Mesenchymal stem cell (in vitro differentiated cells and primary cell): ENCODE data around the gene TTLL9.
"Not testable (repeated sequence)": the region's sequence is repeated elsewhere in the genome, so short reads cannot be mapped to it uniquely, and the experiment has no call there.

ENCODE experiments used
- DNase-seq: peaks from one replicate; pipeline ENCODE4 v3.0.0-alpha.2; 2013
- H2AFZ ChIP-seq: one replicate; pipeline ENCODE4 v1.6.1; 2013; ENCODE audit warnings: low read depth, mild to moderate bottlenecking, control low read depth, inconsistent platforms, low read length, moderate library complexity
- H2AK5ac ChIP-seq: 2 replicates; pipeline ENCODE4 v1.6.1; 2013; ENCODE audit warnings: low read length, moderate library complexity, mild to moderate bottlenecking, inconsistent platforms; ENCODE audit not compliant: severe bottlenecking
- H2BK120ac ChIP-seq: one replicate; pipeline ENCODE4 v1.6.1; 2013; ENCODE audit warnings: low read depth, mild to moderate bottlenecking, inconsistent platforms, low read length, moderate library complexity
- H2BK12ac ChIP-seq, 2 experiments: one replicate each; pipeline ENCODE4 v1.6.1; 2013; ENCODE audit warnings: inconsistent platforms in 2 of 2, low read length in 2 of 2, mild to moderate bottlenecking in 2 of 2, moderate library complexity in 2 of 2, control low read depth in 1 of 2
- H2BK15ac ChIP-seq: one replicate; pipeline ENCODE4 v1.6.1; 2013; ENCODE audit warnings: mild to moderate bottlenecking, low read depth, inconsistent platforms; ENCODE audit not compliant: poor library complexity, severe bottlenecking
- H2BK5ac ChIP-seq: 2 replicates; pipeline ENCODE4 v1.6.1; 2013; ENCODE audit warnings: low read depth, mild to moderate bottlenecking, low read length, control low read depth, inconsistent platforms; ENCODE audit not compliant: poor library complexity, severe bottlenecking
- H3K14ac ChIP-seq, 2 experiments: one replicate each; pipeline ENCODE4 v1.6.1; 2013; ENCODE audit warnings: inconsistent platforms in 2 of 2, low read length in 2 of 2, control low read depth in 1 of 2, mild to moderate bottlenecking in 1 of 2, moderate library complexity in 1 of 2
- H3K18ac ChIP-seq, 2 experiments: one replicate each; pipeline ENCODE4 v1.6.1; 2013; ENCODE audit warnings: inconsistent platforms in 2 of 2, low read length in 2 of 2, control low read depth in 1 of 2, low read depth in 1 of 2, mild to moderate bottlenecking in 1 of 2
- H3K23ac ChIP-seq, 2 experiments: one replicate each; pipeline ENCODE4 v1.6.1; 2013; ENCODE audit warnings: inconsistent platforms in 2 of 2, low read length in 2 of 2, mild to moderate bottlenecking in 2 of 2, moderate library complexity in 2 of 2, control low read depth in 1 of 2
- H3K27ac ChIP-seq: 2 replicates; pipeline ENCODE4 v1.5.1; 2013; ENCODE audit warnings: mild to moderate bottlenecking, moderate library complexity, low read length, control low read depth, inconsistent platforms; ENCODE audit not compliant: poor library complexity, severe bottlenecking
- H3K27me3 ChIP-seq, 2 experiments: 2 replicates each; pipeline versions ENCODE4 v1.6.1 to v1.7.0; 2013; ENCODE audit warnings: low read length in 2 of 2, mild to moderate bottlenecking in 2 of 2, moderate library complexity in 2 of 2, control low read depth in 1 of 2, inconsistent platforms in 1 of 2; ENCODE audit not compliant: control insufficient read depth in 1 of 2, insufficient read depth in 1 of 2
- H3K36me3 ChIP-seq, 2 experiments: 2 replicates each; pipeline versions ENCODE4 v1.6.1 to v1.7.0; 2013; ENCODE audit warnings: low read length in 2 of 2, control low read depth in 1 of 2, inconsistent platforms in 1 of 2, low read depth in 1 of 2, mild to moderate bottlenecking in 1 of 2; ENCODE audit not compliant: insufficient read depth in 2 of 2, control insufficient read depth in 1 of 2
- H3K4ac ChIP-seq, 2 experiments: one replicate each; pipeline ENCODE4 v1.6.1; 2013; ENCODE audit warnings: inconsistent platforms in 2 of 2, low read length in 2 of 2, mild to moderate bottlenecking in 2 of 2, moderate library complexity in 2 of 2, control low read depth in 1 of 2, low read depth in 1 of 2
- H3K4me1 ChIP-seq: 2 replicates; pipeline ENCODE4 v1.6.1; 2013; ENCODE audit warnings: low read depth, low read length, control low read depth; ENCODE audit not compliant: control insufficient read depth, insufficient read depth
- H3K4me2 ChIP-seq: 2 replicates; pipeline ENCODE4 v1.6.1; 2013; ENCODE audit warnings: low read length, mild to moderate bottlenecking, inconsistent platforms; ENCODE audit not compliant: poor library complexity, severe bottlenecking
- H3K4me3 ChIP-seq, 2 experiments: 2 replicates each; pipeline versions ENCODE4 v1.5.1 to v1.7.0; 2013; ENCODE audit warnings: low read length in 2 of 2, mild to moderate bottlenecking in 2 of 2, control low read depth in 1 of 2, low read depth in 1 of 2; ENCODE audit not compliant: insufficient read depth in 1 of 2
- H3K79me1 ChIP-seq: replicated peaks from 2 replicates; pipeline ENCODE4 v1.6.1; 2013; ENCODE audit warnings: mild to moderate bottlenecking, control low read depth, low read length, inconsistent platforms; ENCODE audit not compliant: poor library complexity, severe bottlenecking
- H3K9ac ChIP-seq: 2 replicates; pipeline ENCODE4 v1.7.0; 2013; ENCODE audit warnings: mild to moderate bottlenecking, low read length, moderate library complexity
- H3K9me3 ChIP-seq: 2 replicates; pipeline ENCODE4 v1.7.0; 2013; ENCODE audit warnings: mild to moderate bottlenecking, low read length; ENCODE audit not compliant: control insufficient read depth
- H4K8ac ChIP-seq: one replicate; pipeline ENCODE4 v1.6.1; 2013; ENCODE audit warnings: inconsistent platforms, mild to moderate bottlenecking, low read length, moderate library complexity
- H4K91ac ChIP-seq: one replicate; pipeline ENCODE4 v1.6.1; 2013; ENCODE audit warnings: mild to moderate bottlenecking, low read length, inconsistent platforms
- WGBS: methylation state at CpG from one replicate; pipeline ENCODE4 v1.1.7; 2013; ENCODE audit warnings: mixed read lengths; 5-methylcytosine and 5-hydroxymethylcytosine counted together

Gene TTLL9

GRCh38 chr20:31919410-31920155 lies 49.1 kb downstream of the TTLL9 start:
- H3K23ac ChIP-seq = no peak overlapping the region
- no peak overlapping the region for H3K27ac ChIP-seq
- H3K4me2 ChIP-seq = no peak overlapping the region
- no peak overlapping the region for H3K18ac ChIP-seq
- peaks cover 55 to 82% of the 10 kb centered on the region in 2 experiments for H3K27me3 ChIP-seq
- H3K79me1 ChIP-seq = no peaks in the 10 kb centered on the region
- no peak overlapping the region for H2BK15ac ChIP-seq
- H3K4ac ChIP-seq = no peak overlapping the region
- H3K36me3 ChIP-seq = no peaks in the 10 kb centered on the region
- no peak overlapping the region for H3K4me3 ChIP-seq
- peaks cover 2% of the 10 kb centered on the region for H3K4me1 ChIP-seq
- no peak overlapping the region for H2BK12ac ChIP-seq
- H4K8ac ChIP-seq = no peak overlapping the region
- H2AFZ ChIP-seq = no peak overlapping the region
- H4K91ac ChIP-seq = no peak overlapping the region
- no peak overlapping the region for H2AK5ac ChIP-seq
- WGBS = 68% methylated on average over 6 of the region's 6 CpGs
- no peak overlapping the region for H2BK5ac ChIP-seq
- no peak overlapping the region for H3K9ac ChIP-seq
- no peak for DNase-seq
- no peaks in the 10 kb centered on the region for H3K9me3 ChIP-seq
- H3K14ac ChIP-seq = no peak overlapping the region
- no peak overlapping the region for H2BK120ac ChIP-seq

DNA sequence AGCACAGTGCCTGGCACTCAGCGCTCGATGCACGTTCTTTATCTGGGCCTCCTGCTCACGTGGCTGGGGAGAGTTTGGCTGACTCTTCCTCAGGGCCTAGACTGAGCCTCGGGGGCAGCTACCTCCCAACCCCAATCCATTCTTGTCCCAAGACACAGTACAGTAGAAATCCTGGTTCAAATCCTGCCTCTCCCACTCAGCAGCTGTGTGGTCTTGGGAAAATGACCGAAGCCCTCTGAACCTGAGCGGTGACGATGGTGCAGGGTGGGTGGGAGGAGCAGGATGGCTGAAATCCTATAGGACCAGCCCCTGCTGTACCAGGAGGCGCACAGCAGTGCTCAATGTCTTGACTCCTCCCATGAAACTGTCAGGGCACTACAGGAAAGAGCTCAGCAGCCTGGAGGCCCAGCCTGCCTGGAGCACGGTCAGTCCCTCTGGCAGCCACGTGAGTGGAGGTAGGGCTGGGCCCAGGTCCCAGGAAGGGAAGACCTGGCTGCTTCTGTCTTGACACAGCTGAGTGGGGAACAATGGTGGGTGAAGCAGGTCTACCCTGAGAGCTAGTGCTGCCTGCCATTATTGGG lies 49.9 kb downstream of the TTLL9 start:
- H2BK15ac ChIP-seq = no peak overlapping the region
- no peak overlapping the region for H2BK12ac ChIP-seq
- H3K4ac ChIP-seq = no peak overlapping the region
- no peak overlapping the region for H2BK120ac ChIP-seq
- no peaks in the 10 kb centered on the region for H3K9me3 ChIP-seq
- H3K9ac ChIP-seq = no peak overlapping the region
- H4K91ac ChIP-seq = no peak overlapping the region
- peaks cover 59 to 84% of the 10 kb centered on the region in 2 experiments for H3K27me3 ChIP-seq
- no peak overlapping the region for H3K27ac ChIP-seq
- no peak overlapping the region for H4K8ac ChIP-seq
- H2BK5ac ChIP-seq = no peak overlapping the region
- WGBS = 73% methylated on average over 11 of the region's 11 CpGs
- no peaks in the 10 kb centered on the region for H3K36me3 ChIP-seq
- H3K4me2 ChIP-seq = no peak overlapping the region
- H3K4me3 ChIP-seq = no peak overlapping the region
- DNase-seq = no peak
- no peak overlapping the region for H2AK5ac ChIP-seq
- no peak overlapping the region for H3K23ac ChIP-seq
- H3K18ac ChIP-seq = no peak overlapping the region
- H3K14ac ChIP-seq = no peak overlapping the region
- H2AFZ ChIP-seq = no peak overlapping the region
- H3K79me1 ChIP-seq = no peaks in the 10 kb centered on the region
- H3K4me1 ChIP-seq = peaks cover 2% of the 10 kb centered on the region

DNA sequence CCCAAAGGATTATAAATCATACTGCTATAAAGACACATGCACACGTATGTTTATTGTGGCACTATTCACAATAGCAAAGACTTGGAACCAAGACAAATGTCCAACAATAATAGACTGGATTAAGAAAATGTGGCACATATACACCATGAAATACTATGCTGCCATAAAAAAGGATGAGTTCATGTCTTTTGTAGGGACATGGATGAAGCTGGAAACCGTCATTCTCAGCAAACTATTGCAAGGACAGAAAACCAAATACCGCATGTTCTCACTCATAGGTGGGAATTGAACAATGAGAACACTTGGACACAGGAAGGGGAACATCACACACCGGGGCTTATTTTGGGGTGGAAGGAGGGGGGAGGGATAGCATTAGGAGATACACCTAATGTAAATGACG lies 51.0 kb downstream of the TTLL9 start:
- not testable (repeated sequence) for DNase-seq, H3K23ac ChIP-seq, H3K79me1 ChIP-seq, H3K9ac ChIP-seq, H2BK12ac ChIP-seq, H3K14ac ChIP-seq, H4K91ac ChIP-seq, H2AFZ ChIP-seq, H2BK5ac ChIP-seq, H2BK120ac ChIP-seq, H3K36me3 ChIP-seq, H3K4me2 ChIP-seq, H2BK15ac ChIP-seq, H3K27ac ChIP-seq, H3K9me3 ChIP-seq, H3K4me3 ChIP-seq, H3K4ac ChIP-seq, H3K4me1 ChIP-seq, H4K8ac ChIP-seq, H3K18ac ChIP-seq, H2AK5ac ChIP-seq
- WGBS = 89% methylated on average over 1 of the region's 5 CpGs
- peaks cover 60 to 86% of the 10 kb centered on the region in 2 experiments for H3K27me3 ChIP-seq

GRCh38 chr20:31922181-31922580 lies 51.7 kb downstream of the TTLL9 start:
- Histone ChIP-seq H3K18ac (no peak overlapping the region), H3K27ac (no peak overlapping the region), H3K14ac (no peak overlapping the region), H3K9me3 (no peaks in the 10 kb centered on the region), H4K91ac (no peak overlapping the region), H3K79me1 (no peaks in the 10 kb centered on the region), H4K8ac (no peak overlapping the region), H3K4me3 (no peak overlapping the region), H3K4me2 (no peak overlapping the region), H3K4ac (no peak overlapping the region), H3K36me3 (no peaks in the 10 kb centered on the region), H3K23ac (no peak overlapping the region), H3K9ac (no peak overlapping the region), H2AFZ (no peak overlapping the region), H3K27me3 (peaks cover 53 to 85% of the 10 kb centered on the region in 2 experiments), H2BK15ac (no peak overlapping the region), H2AK5ac (no peak overlapping the region), H3K4me1 (peaks cover 2% of the 10 kb centered on the region), H2BK12ac (no peak overlapping the region), H2BK120ac (no peak overlapping the region), H2BK5ac (no peak overlapping the region)
- WGBS = 65% methylated on average over 4 of the region's 4 CpGs
- no peak for DNase-seq
